ENCODE measurements around the gene VKORC1.

DNA sequence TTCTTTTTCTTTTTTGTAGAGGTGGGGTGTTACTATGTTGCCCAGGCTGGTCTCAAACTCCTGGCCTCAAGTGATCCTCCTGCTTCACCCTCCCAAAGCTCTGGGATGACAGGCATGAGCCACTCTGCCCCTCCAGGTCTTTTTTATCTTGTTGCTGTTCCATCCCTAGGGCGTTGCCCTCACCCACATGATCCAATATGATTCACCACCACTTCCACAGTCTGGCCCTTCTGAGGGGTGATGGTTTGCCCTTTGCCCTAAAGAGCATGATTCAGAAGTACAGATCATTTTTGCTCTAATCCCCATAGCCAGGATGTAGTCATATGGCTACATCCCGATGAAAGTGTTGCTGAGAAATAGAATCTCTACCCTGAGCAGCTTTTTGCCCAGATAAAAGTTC lies 42.5 kb downstream of the VKORC1 start:
- TF ChIP-seq EZH2 (IDR thresholded peaks at IDR 0.05), result no peak
- no peak for TF ChIP-seq POLR2AphosphoS5 (IDR thresholded peaks at IDR 0.05; ENCODE audit: borderline replicate concordance, low read depth, low read length)

Data from SK-N-MC (cell line).